Naive B cell (primary cell): ENCODE data around the gene STX18. TPM values are rescaled to one million over a fixed set of nuclear protein-coding genes. Genes with fewer than 3 reads are reported as not detected.

Experiments used
- ATAC-seq, 2 donors: fragments of 150-1000 bp; cut with Tn5 transposase; 2 replicates each; pipeline ENCODE4 v1.10.0; 2021; ENCODE audit warnings: low read depth in 2 of 2, mild to moderate bottlenecking in 2 of 2, moderate library complexity in 2 of 2
- DNase-seq: peaks from one replicate; pipeline ENCODE4 v3.0.0; 2022
- H3K27ac Mint-ChIP-seq, 6 donors: one replicate each; pipeline ENCODE4 v1.8.0; 2020 to 2022; ENCODE audit warnings: mild to moderate bottlenecking in 6 of 6, mixed read lengths in 6 of 6, moderate library complexity in 5 of 6, inconsistent platforms in 2 of 6
- H3K27me3 Mint-ChIP-seq, 3 donors: one replicate each; pipeline ENCODE4 v1.8.0; 2021 to 2022; ENCODE audit warnings: mixed read lengths in 3 of 3, mild to moderate bottlenecking in 1 of 3
- H3K36me3 Mint-ChIP-seq, 2 donors: one replicate each; pipeline ENCODE4 v1.8.0; 2020 to 2022; ENCODE audit warnings: mixed read lengths in 2 of 2, inconsistent platforms in 1 of 2, mild to moderate bottlenecking in 1 of 2
- H3K4me1 Mint-ChIP-seq, 3 donors: one replicate each; pipeline ENCODE4 v1.8.0; 2020 to 2022; ENCODE audit warnings: mixed read lengths in 3 of 3, inconsistent platforms in 1 of 3, mild to moderate bottlenecking in 1 of 3, moderate library complexity in 1 of 3
- H3K4me3 Mint-ChIP-seq, 8 donors: one replicate each; pipeline ENCODE4 v1.8.0; 2020 to 2022; ENCODE audit warnings: mild to moderate bottlenecking in 8 of 8, mixed read lengths in 8 of 8, moderate library complexity in 8 of 8, inconsistent platforms in 2 of 8
- H3K9me3 Mint-ChIP-seq, 7 donors: one replicate each; pipeline ENCODE4 v1.8.0; 2020 to 2022; ENCODE audit warnings: mixed read lengths in 7 of 7, mild to moderate bottlenecking in 5 of 7, inconsistent platforms in 2 of 7, moderate library complexity in 1 of 7
- polyA plus RNA-seq, 6 donors: library from polyadenylated mRNA; unstranded; fragments of 300-500 nt; fragmentation: Illumina TruSeq; gene quantifications; one replicate each; pipeline ENCODE4 v1.2.3, GENCODE V29; 2021; ENCODE audit warnings: low read depth in 6 of 6

The STX18 gene
- polyA plus RNA-seq, 6 donors from 2014 or later, result 7.8 to 27.5 (median 22.9) TPM

- H3K36me3 Mint-ChIP-seq, result peaks cover 0 to 14% of the 10 kb centered on the region in 2 donors
- H3K9me3 Mint-ChIP-seq, result no peaks in the 10 kb centered on the region
- ATAC-seq (no peak), DNase-seq (no peak)
- no peaks in the 10 kb centered on the region for H3K27me3 Mint-ChIP-seq
- H3K4me3 Mint-ChIP-seq, result no peak overlapping the region
- H3K27ac Mint-ChIP-seq, result peak overlapping the region in 1 of 6 donors; percentile 61
- H3K4me1 Mint-ChIP-seq, result no peaks in the 10 kb centered on the region
These were observed 107.9 kb downstream of the STX18 start for GRCh38 chr4:4433941-4434340.

- Mint-ChIP-seq H3K4me1 (no peaks in the 10 kb centered on the region), H3K9me3 (no peaks in the 10 kb centered on the region), H3K27me3 (no peaks in the 10 kb centered on the region), H3K36me3 (peaks cover 0 to 14% of the 10 kb centered on the region in 2 donors), H3K4me3 (no peak overlapping the region), H3K27ac (no peak overlapping the region)
- no peak for ATAC-seq
- DNase-seq, result no peak
These were observed 109.3 kb downstream of the STX18 start for GRCh38 chr4:4432341-4433125.

- ATAC-seq (peak in 1 of 2 donors; percentile 41), DNase-seq (peak; percentile 13)
- Mint-ChIP-seq H3K27me3 (no peaks in the 10 kb centered on the region), H3K36me3 (peaks cover 10 to 16% of the 10 kb centered on the region in 2 donors), H3K27ac (peak overlapping the region in 1 of 6 donors; percentile 66), H3K9me3 (no peaks in the 10 kb centered on the region), H3K4me1 (peaks cover 0 to 6% (median 0%) of the 10 kb centered on the region in 3 donors), H3K4me3 (no peak overlapping the region)
These were observed 111.2 kb downstream of the STX18 start for GRCh38 chr4:4430492-4431195.

GRCh38 chr4:4428966-4429875, 112.6 kb downstream of the STX18 start:
- no peak for DNase-seq
- peak overlapping the region in 1 of 6 donors; percentile 53 for H3K27ac Mint-ChIP-seq

GRCh38 chr4:4427886-4428285, 114.0 kb downstream of the STX18 start:
- peaks cover 10 to 15% of the 10 kb centered on the region in 2 donors for H3K36me3 Mint-ChIP-seq
- no peak overlapping the region for H3K4me3 Mint-ChIP-seq
- ATAC-seq (no peak), DNase-seq (no peak)
- H3K4me1 Mint-ChIP-seq, result peaks cover 0 to 6% (median 0%) of the 10 kb centered on the region in 3 donors
- no peaks in the 10 kb centered on the region for H3K27me3 Mint-ChIP-seq
- peak overlapping the region in 2 of 6 donors; percentile 1 to 70 for H3K27ac Mint-ChIP-seq
- H3K9me3 Mint-ChIP-seq, result no peaks in the 10 kb centered on the region

More at GRCh38 chr4:4428966-4429875, 112.6 kb downstream of the STX18 start:
- H3K4me3 Mint-ChIP-seq, result peak overlapping the region in 1 of 8 donors; percentile 66
- peaks cover 10 to 18% of the 10 kb centered on the region in 2 donors for H3K36me3 Mint-ChIP-seq
- no peak for ATAC-seq
- H3K27me3 Mint-ChIP-seq, result no peaks in the 10 kb centered on the region
- peaks cover 0 to 6% (median 0%) of the 10 kb centered on the region in 3 donors for H3K4me1 Mint-ChIP-seq
- no peaks in the 10 kb centered on the region for H3K9me3 Mint-ChIP-seq

GRCh38 chr4:4427121-4427870, 114.6 kb downstream of the STX18 start:
- peaks cover 10 to 13% of the 10 kb centered on the region in 2 donors for H3K36me3 Mint-ChIP-seq
- no peak overlapping the region for H3K4me3 Mint-ChIP-seq
- no peaks in the 10 kb centered on the region for H3K9me3 Mint-ChIP-seq
- no peak for ATAC-seq
- DNase-seq, result no peak
- peak overlapping the region in 2 of 6 donors; percentile 10 to 70 for H3K27ac Mint-ChIP-seq
- no peaks in the 10 kb centered on the region for H3K27me3 Mint-ChIP-seq
- H3K4me1 Mint-ChIP-seq, result peaks cover 0 to 6% (median 0%) of the 10 kb centered on the region in 3 donors

- no peaks in the 10 kb centered on the region for H3K9me3 Mint-ChIP-seq
- ATAC-seq (no peak), DNase-seq (no peak)
- peaks cover 0 to 6% (median 0%) of the 10 kb centered on the region in 3 donors for H3K4me1 Mint-ChIP-seq
- H3K27ac Mint-ChIP-seq, result peak overlapping the region in 2 of 6 donors; percentile 10 to 44
- no peak overlapping the region for H3K4me3 Mint-ChIP-seq
- no peaks in the 10 kb centered on the region for H3K27me3 Mint-ChIP-seq
- peaks cover 14% of the 10 kb centered on the region in 2 donors for H3K36me3 Mint-ChIP-seq
These were observed 115.2 kb downstream of the STX18 start for GRCh38 chr4:4426511-4427120.

- Mint-ChIP-seq H3K9me3 (no peaks in the 10 kb centered on the region), H3K4me1 (peaks cover 0 to 6% (median 0%) of the 10 kb centered on the region in 3 donors), H3K27me3 (no peaks in the 10 kb centered on the region), H3K27ac (peak overlapping the region in 1 of 6 donors; percentile 50), H3K4me3 (no peak overlapping the region), H3K36me3 (peaks cover 23% of the 10 kb centered on the region in 2 donors)
- DNase-seq, result no peak
- ATAC-seq, result no peak
These were observed 116.2 kb downstream of the STX18 start for GRCh38 chr4:4425696-4426095.

GRCh38 chr4:4425119-4425690, 116.6 kb downstream of the STX18 start:
- peak overlapping the region in 1 of 6 donors; percentile 50 for H3K27ac Mint-ChIP-seq
- H3K27me3 Mint-ChIP-seq, result no peaks in the 10 kb centered on the region
- H3K4me1 Mint-ChIP-seq, result peaks cover 0 to 6% (median 0%) of the 10 kb centered on the region in 3 donors
- no peaks in the 10 kb centered on the region for H3K9me3 Mint-ChIP-seq
- DNase-seq (no peak), ATAC-seq (no peak)
- peaks cover 25 to 27% of the 10 kb centered on the region in 2 donors for H3K36me3 Mint-ChIP-seq
- no peak overlapping the region for H3K4me3 Mint-ChIP-seq

GRCh38 chr4:4424499-4425115, 117.2 kb downstream of the STX18 start:
- ATAC-seq (no peak), DNase-seq (no peak)
- peaks cover 0 to 6% (median 0%) of the 10 kb centered on the region in 3 donors for H3K4me1 Mint-ChIP-seq
- H3K27me3 Mint-ChIP-seq, result no peaks in the 10 kb centered on the region
- H3K9me3 Mint-ChIP-seq, result no peaks in the 10 kb centered on the region
- no peak overlapping the region for H3K4me3 Mint-ChIP-seq
- peaks cover 31% of the 10 kb centered on the region in 2 donors for H3K36me3 Mint-ChIP-seq
- H3K27ac Mint-ChIP-seq, result peak overlapping the region in 1 of 6 donors; percentile 52

- Mint-ChIP-seq H3K27me3 (no peaks in the 10 kb centered on the region), H3K9me3 (no peaks in the 10 kb centered on the region), H3K4me1 (peaks cover 0 to 6% (median 0%) of the 10 kb centered on the region in 3 donors), H3K36me3 (peaks cover 35 to 37% of the 10 kb centered on the region in 2 donors), H3K27ac (peak overlapping the region in 2 of 6 donors; percentile 30 to 52), H3K4me3 (no peak overlapping the region)
- DNase-seq (no peak), ATAC-seq (no peak)
These were observed 117.9 kb downstream of the STX18 start for GRCh38 chr4:4423706-4424498.
